Panc1 (cell line): ENCODE results near the gene SLC25A22. TPM values are rescaled to one million over a fixed set of nuclear protein-coding genes. Genes with fewer than 3 reads are reported as not detected.
A peak's percentile ranks its signal among the peaks of the same experiment; 100 is the strongest.

Experiments used
- ATAC-seq: fragments of 200-7000 bp; cut with Tn5 transposase; 2 replicates; pipeline ENCODE4 v1.9.1; 2020; ENCODE audit warnings: mild to moderate bottlenecking, moderate library complexity
- BruUV-seq: library from RNA; stranded (reverse); fragments of 400-500 nt; replicated peaks from 2 replicates; lab custom pipeline; 2021; lab: Mats Ljungman, UMichigan
- CTCF ChIA-PET: fragments of 300-600 bp; sonication (Branson Sonifier 250); formaldehyde crosslinking; loops from one replicate; lab custom pipeline; 2022; ENCODE audit warnings: antibody characterized with exemption; lab: Charles Lee
- POLR2A ChIA-PET: fragments of 300-600 bp; sonication (Branson Sonifier 250); formaldehyde crosslinking; loops from one replicate; lab custom pipeline; 2022; ENCODE audit warnings: antibody characterized with exemption; lab: Charles Lee
- DNase-seq: peaks from one replicate; pipeline ENCODE4 v3.0.0-alpha.2; 2010; ENCODE audit warnings: low read depth, low spot score
- H3K27ac ChIP-seq: 2 replicates; pipeline ENCODE4 v1.5.1; 2011; ENCODE audit warnings: mild to moderate bottlenecking, low read length, inconsistent platforms
- H3K27me3 ChIP-seq: fragments of 200-500 bp; sonication (Bioruptor generic); 2 replicates; pipeline ENCODE4 v1.6.0; 2014; ENCODE audit warnings: low read length, inconsistent platforms; ENCODE audit not compliant: control insufficient read depth, insufficient read depth
- H3K36me3 ChIP-seq: fragments of 200-500 bp; sonication (Bioruptor generic); 2 replicates; pipeline ENCODE4 v1.5.1; 2014; ENCODE audit warnings: inconsistent platforms, mild to moderate bottlenecking, low read length, moderate library complexity; ENCODE audit not compliant: control insufficient read depth, insufficient read depth
- H3K4me1 ChIP-seq: 2 replicates; pipeline ENCODE4 v1.5.1; 2011; ENCODE audit warnings: inconsistent platforms, mild to moderate bottlenecking, low read length, moderate library complexity; ENCODE audit not compliant: control insufficient read depth, insufficient read depth
- H3K4me3 ChIP-seq, 2 experiments: 2 replicates each; pipeline ENCODE4 v1.5.1; 2011 to 2012; ENCODE audit warnings: low read depth in 2 of 2, low read length in 2 of 2, mild to moderate bottlenecking in 2 of 2, inconsistent platforms in 1 of 2, moderate library complexity in 1 of 2
- H3K9me3 ChIP-seq: fragments of 200-500 bp; sonication (Bioruptor generic); 2 replicates; pipeline ENCODE4 v1.5.1; 2014; ENCODE audit warnings: low read depth, mild to moderate bottlenecking, inconsistent platforms, low read length, moderate library complexity; ENCODE audit not compliant: control insufficient read depth, insufficient read depth
- POLR2AphosphoS5 ChIP-seq: IDR thresholded peaks from 2 replicates; pipeline ENCODE4 v1.6.1; 2012; ENCODE audit warnings: mild to moderate bottlenecking, low read depth, low read length, moderate library complexity
- REST ChIP-seq, 2 experiments: IDR thresholded peaks; 2 replicates each; pipeline ENCODE4 v1.6.1; 2011 to 2012; ENCODE audit warnings: low read depth in 2 of 2, control low read depth in 1 of 2, low read length in 1 of 2, mild to moderate bottlenecking in 1 of 2, moderate library complexity in 1 of 2; ENCODE audit not compliant: insufficient read depth in 1 of 2
- SIN3A ChIP-seq: IDR thresholded peaks from 2 replicates; pipeline ENCODE4 v1.6.1; 2012; ENCODE audit warnings: low read depth, mild to moderate bottlenecking, low read length, moderate library complexity, borderline replicate concordance; ENCODE audit not compliant: insufficient read depth
- TCF7L2 ChIP-seq: IDR thresholded peaks from 2 replicates; pipeline ENCODE4 v1.6.1; 2011; ENCODE audit warnings: mild to moderate bottlenecking, low read depth, low read length, inconsistent platforms
- in situ Hi-C: cut with HindIII; loops from 2 replicates; pipeline ENCODE4 v1.10.0; 2016; ENCODE audit warnings: low sequenced_read_pairs, low pct_unique_long_range_greater_than_20kb
- intact Hi-C: fragments of 100-400 bp; cut with micrococcal nuclease; formaldehyde crosslinking; loops from one replicate; pipeline ENCODE4 v1.10.0; 2022; ENCODE audit not compliant: unreplicated experiment
- total RNA-seq: library from RNA; stranded (reverse); gene quantifications from one replicate; pipeline ENCODE4 v1.2.1, GENCODE V29; 2021; ENCODE audit not compliant: unreplicated experiment
- TF ChIP-seq, protein P1 (sequence below): fragments of 450-650 bp; IDR thresholded peaks from 2 replicates; pipeline ENCODE4 v1.5.1; 2017; ENCODE audit warnings: mild to moderate bottlenecking

SLC25A22 gene
- total RNA-seq, 1 experiment from 2014 or later: 119 TPM

GRCh38 chr11:825366-826226 is 27.5 kb upstream of the SLC25A22 start:
- no TSS peak for BruUV-seq
- ATAC-seq: no peak
- DNase-seq: no peak
- H3K36me3 ChIP-seq: 0 out of 2 replicates have a peak, but pooled peaks cover 2% of the 10 kb centered on the region
- H3K9me3 ChIP-seq: no peaks in the 10 kb centered on the region
- in situ Hi-C loops (no loop called here), intact Hi-C loops (no loop called here)
- H3K27ac ChIP-seq: peak overlapping the region; percentile 90
- CTCF ChIA-PET: interaction anchor here (0.6 to 1.1 kb wide), 3 partner anchors 10 to 22 kb away, joined by 3 to 8 read pairs (median 5); no protein-coding TSS in a partner anchor
- no peaks in the 10 kb centered on the region for H3K27me3 ChIP-seq
- no peak overlapping the region for H3K4me3 ChIP-seq
- H3K4me1 ChIP-seq: peaks cover 71% of the 10 kb centered on the region
- POLR2A ChIA-PET: interaction anchor here (0.5 kb wide), 1 partner anchor 261 kb away, joined by 3 read pairs; no protein-coding TSS in a partner anchor
- TF ChIP-seq POLR2AphosphoS5 (peak; percentile 54), TCF7L2 (no peak)

- POLR2A ChIA-PET: no interaction called here
- Histone ChIP-seq H3K36me3 (0 out of 2 replicates have a peak, but pooled peaks cover 2% of the 10 kb centered on the region), H3K4me1 (peaks cover 73% of the 10 kb centered on the region), H3K9me3 (no peaks in the 10 kb centered on the region), H3K4me3 (no peak overlapping the region), H3K27me3 (no peaks in the 10 kb centered on the region), H3K27ac (no peak overlapping the region)
- in situ Hi-C loops (no loop called here), intact Hi-C loops (no loop called here)
- ATAC-seq (no peak), DNase-seq (no peak)
- BruUV-seq: no TSS peak
- TF ChIP-seq, protein P1, sequence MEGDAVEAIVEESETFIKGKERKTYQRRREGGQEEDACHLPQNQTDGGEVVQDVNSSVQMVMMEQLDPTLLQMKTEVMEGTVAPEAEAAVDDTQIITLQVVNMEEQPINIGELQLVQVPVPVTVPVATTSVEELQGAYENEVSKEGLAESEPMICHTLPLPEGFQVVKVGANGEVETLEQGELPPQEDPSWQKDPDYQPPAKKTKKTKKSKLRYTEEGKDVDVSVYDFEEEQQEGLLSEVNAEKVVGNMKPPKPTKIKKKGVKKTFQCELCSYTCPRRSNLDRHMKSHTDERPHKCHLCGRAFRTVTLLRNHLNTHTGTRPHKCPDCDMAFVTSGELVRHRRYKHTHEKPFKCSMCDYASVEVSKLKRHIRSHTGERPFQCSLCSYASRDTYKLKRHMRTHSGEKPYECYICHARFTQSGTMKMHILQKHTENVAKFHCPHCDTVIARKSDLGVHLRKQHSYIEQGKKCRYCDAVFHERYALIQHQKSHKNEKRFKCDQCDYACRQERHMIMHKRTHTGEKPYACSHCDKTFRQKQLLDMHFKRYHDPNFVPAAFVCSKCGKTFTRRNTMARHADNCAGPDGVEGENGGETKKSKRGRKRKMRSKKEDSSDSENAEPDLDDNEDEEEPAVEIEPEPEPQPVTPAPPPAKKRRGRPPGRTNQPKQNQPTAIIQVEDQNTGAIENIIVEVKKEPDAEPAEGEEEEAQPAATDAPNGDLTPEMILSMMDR: no peak
- TF ChIP-seq TCF7L2: no peak
- no peak for TF ChIP-seq SIN3A
- TF ChIP-seq REST (IDR thresholded peaks at IDR 0.05; ENCODE audit: insufficient read depth in 1 of 2, low read depth in 2 of 2, low read length in 1 of 2): no peak
- no peak; the same call in 1 of the 2 replicates for TF ChIP-seq POLR2AphosphoS5
- CTCF ChIA-PET: no interaction called here
Observed at GRCh38 chr11:824942-825341, 26.9 kb upstream of the SLC25A22 start.
